ENCODE results near the gene ADORA2B.
"Not testable (repeated sequence)": the region's sequence is repeated elsewhere in the genome, so short reads cannot be mapped to it uniquely, and the experiment has no call there.

Gene ADORA2B

DNA sequence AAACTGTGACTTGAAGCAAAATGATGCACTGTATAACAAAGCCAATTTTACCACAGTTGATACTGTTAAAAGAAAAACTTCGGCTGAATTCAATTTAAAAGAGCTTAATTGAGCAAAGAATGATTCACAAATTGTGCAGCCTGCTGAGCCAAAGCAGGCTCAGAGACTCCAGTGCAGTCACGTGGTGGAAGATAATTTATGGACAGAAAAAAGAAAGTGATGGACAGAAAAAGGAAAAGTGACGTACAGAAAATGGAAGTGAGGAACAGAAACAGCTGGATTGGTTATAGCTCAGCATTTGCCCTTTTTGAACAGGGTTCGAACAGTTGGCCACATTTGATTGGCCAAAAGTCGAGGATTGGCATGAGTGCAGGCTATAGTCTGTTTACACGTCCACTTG is 28.9 kb downstream of the ADORA2B start:
- Histone ChIP-seq H3K4me2 (ENCODE audit: low read depth, low read length, poor library complexity, severe bottlenecking) (no peak overlapping the region), H3K9me2 (replicated peaks; ENCODE audit: low read depth, low read length) (no peaks in the 10 kb centered on the region), H3F3A (ENCODE audit: low read depth) (no peaks in the 10 kb centered on the region), H3K79me2 (ENCODE audit: insufficient read depth, low read length) (no peaks in the 10 kb centered on the region), H3K9ac (ENCODE audit: low read depth, low read length, poor library complexity, severe bottlenecking) (no peak overlapping the region), H4K20me1 (ENCODE audit: insufficient read depth, low read length, poor library complexity, severe bottlenecking) (no peaks in the 10 kb centered on the region), H3K4me1 (ENCODE audit: insufficient read depth, low read length, poor library complexity, severe bottlenecking) (no peaks in the 10 kb centered on the region), H3K36me3 (ENCODE audit: insufficient read depth, low read length) (no peaks in the 10 kb centered on the region), H3K9me3 (ENCODE audit: insufficient read depth, low read depth, low read length) (no peaks in the 10 kb centered on the region), H2AFZ (ENCODE audit: low read length) (no peak overlapping the region), H3K27me3 (ENCODE audit: insufficient read depth, low read length, poor library complexity, severe bottlenecking) (no peaks in the 10 kb centered on the region), H3K4me3 (ENCODE audit: low read length, poor library complexity, severe bottlenecking) (no peak overlapping the region)
- TF ChIP-seq, protein P1, sequence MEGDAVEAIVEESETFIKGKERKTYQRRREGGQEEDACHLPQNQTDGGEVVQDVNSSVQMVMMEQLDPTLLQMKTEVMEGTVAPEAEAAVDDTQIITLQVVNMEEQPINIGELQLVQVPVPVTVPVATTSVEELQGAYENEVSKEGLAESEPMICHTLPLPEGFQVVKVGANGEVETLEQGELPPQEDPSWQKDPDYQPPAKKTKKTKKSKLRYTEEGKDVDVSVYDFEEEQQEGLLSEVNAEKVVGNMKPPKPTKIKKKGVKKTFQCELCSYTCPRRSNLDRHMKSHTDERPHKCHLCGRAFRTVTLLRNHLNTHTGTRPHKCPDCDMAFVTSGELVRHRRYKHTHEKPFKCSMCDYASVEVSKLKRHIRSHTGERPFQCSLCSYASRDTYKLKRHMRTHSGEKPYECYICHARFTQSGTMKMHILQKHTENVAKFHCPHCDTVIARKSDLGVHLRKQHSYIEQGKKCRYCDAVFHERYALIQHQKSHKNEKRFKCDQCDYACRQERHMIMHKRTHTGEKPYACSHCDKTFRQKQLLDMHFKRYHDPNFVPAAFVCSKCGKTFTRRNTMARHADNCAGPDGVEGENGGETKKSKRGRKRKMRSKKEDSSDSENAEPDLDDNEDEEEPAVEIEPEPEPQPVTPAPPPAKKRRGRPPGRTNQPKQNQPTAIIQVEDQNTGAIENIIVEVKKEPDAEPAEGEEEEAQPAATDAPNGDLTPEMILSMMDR (conservative IDR thresholded peaks at IDR 0.05; ENCODE audit: low read length) = no peak
- TF ChIP-seq EZH2phosphoT487 (IDR thresholded peaks at IDR 0.05; ENCODE audit: borderline replicate concordance) = no peak

DNA sequence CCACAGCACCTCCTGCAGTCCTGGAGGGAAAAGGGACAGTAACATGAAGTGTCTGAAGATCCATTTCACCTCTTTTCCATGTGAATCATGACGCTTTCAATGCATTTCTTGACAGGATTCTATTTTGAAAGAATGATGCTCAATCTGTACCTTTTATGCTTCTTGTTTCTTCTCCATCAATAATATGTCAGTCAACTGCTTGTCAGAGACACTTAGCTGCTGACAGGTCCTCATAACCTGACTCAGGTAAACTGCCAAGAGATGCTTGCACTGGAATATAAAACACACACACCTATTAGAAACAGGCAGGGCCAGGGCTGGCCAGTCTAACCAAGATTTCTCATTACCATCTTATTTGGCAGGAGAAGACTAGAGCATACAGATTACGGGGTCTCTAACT is 33.0 kb downstream of the ADORA2B start:
- Histone ChIP-seq H3K4me2 (ENCODE audit: low read depth, low read length, poor library complexity, severe bottlenecking) (no peak overlapping the region), H2AFZ (ENCODE audit: low read length) (no peak overlapping the region), H3K27me3 (ENCODE audit: insufficient read depth, low read length, poor library complexity, severe bottlenecking) (no peaks in the 10 kb centered on the region), H3K9ac (ENCODE audit: low read depth, low read length, poor library complexity, severe bottlenecking) (no peak overlapping the region), H3F3A (ENCODE audit: low read depth) (no peaks in the 10 kb centered on the region), H3K9me3 (ENCODE audit: insufficient read depth, low read depth, low read length) (no peaks in the 10 kb centered on the region), H3K9me2 (replicated peaks; ENCODE audit: low read depth, low read length) (no peaks in the 10 kb centered on the region), H3K4me1 (ENCODE audit: insufficient read depth, low read length, poor library complexity, severe bottlenecking) (peaks cover 12% of the 10 kb centered on the region), H3K4me3 (ENCODE audit: low read length, poor library complexity, severe bottlenecking) (no peak overlapping the region), H3K79me2 (ENCODE audit: insufficient read depth, low read length) (no peaks in the 10 kb centered on the region), H3K36me3 (ENCODE audit: insufficient read depth, low read length) (no peaks in the 10 kb centered on the region), H4K20me1 (ENCODE audit: insufficient read depth, low read length, poor library complexity, severe bottlenecking) (no peaks in the 10 kb centered on the region)
- TF ChIP-seq, protein P1 (conservative IDR thresholded peaks at IDR 0.05; ENCODE audit: low read length) = no peak
- no peak for TF ChIP-seq EZH2phosphoT487 (IDR thresholded peaks at IDR 0.05; ENCODE audit: borderline replicate concordance)

DNA sequence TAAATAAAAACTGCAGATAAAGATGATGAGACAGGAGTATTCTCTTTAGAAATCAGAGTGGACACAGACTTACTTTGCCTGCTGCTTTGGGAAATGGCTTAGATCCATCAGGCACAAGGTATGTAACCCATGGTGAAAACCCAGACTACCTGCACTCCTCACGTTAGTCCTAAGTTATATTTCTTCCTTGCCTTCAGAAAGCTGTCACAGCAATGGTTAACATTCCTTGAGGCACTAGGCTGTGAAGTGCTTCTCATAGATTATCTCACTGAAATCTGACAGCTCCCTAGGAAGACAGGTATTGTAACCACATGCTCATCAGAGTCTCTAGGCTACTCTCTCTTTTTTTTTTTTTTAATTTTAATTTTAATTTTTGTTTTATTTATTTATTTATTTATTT is 33.7 kb downstream of the ADORA2B start:
- Histone ChIP-seq H3K27me3 (ENCODE audit: insufficient read depth, low read length, poor library complexity, severe bottlenecking) (no peaks in the 10 kb centered on the region), H3K4me2 (ENCODE audit: low read depth, low read length, poor library complexity, severe bottlenecking) (no peak overlapping the region), H3K36me3 (ENCODE audit: insufficient read depth, low read length) (no peaks in the 10 kb centered on the region), H2AFZ (ENCODE audit: low read length) (no peak overlapping the region), H3K79me2 (ENCODE audit: insufficient read depth, low read length) (no peaks in the 10 kb centered on the region), H3K9ac (ENCODE audit: low read depth, low read length, poor library complexity, severe bottlenecking) (no peak overlapping the region), H3K9me3 (ENCODE audit: insufficient read depth, low read depth, low read length) (no peaks in the 10 kb centered on the region), H3F3A (ENCODE audit: low read depth) (no peaks in the 10 kb centered on the region), H3K9me2 (replicated peaks; ENCODE audit: low read depth, low read length) (no peaks in the 10 kb centered on the region), H4K20me1 (ENCODE audit: insufficient read depth, low read length, poor library complexity, severe bottlenecking) (no peaks in the 10 kb centered on the region), H3K4me1 (ENCODE audit: insufficient read depth, low read length, poor library complexity, severe bottlenecking) (peaks cover 12% of the 10 kb centered on the region), H3K4me3 (ENCODE audit: low read length, poor library complexity, severe bottlenecking) (no peak overlapping the region)
- TF ChIP-seq, protein P1 (conservative IDR thresholded peaks at IDR 0.05; ENCODE audit: low read length) = no peak
- no peak for TF ChIP-seq EZH2phosphoT487 (IDR thresholded peaks at IDR 0.05; ENCODE audit: borderline replicate concordance)

DNA sequence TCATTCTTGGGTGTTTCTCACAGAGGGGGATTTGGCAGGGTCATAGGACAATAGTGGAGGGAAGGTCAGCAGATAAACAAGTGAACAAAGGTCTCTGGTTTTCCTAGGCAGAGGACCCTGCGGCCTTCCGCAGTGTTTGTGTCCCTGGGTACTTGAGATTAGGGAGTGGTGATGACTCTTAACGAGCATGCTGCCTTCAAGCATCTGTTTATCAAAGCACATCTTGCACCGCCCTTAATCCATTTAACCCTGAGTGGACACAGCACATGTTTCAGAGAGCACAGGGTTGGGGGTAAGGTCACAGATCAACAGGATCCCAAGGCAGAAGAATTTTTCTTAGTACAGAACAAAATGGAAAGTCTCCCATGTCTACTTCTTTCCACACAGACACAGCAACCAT is 34.1 kb downstream of the ADORA2B start:
- H3K27me3 ChIP-seq (ENCODE audit: insufficient read depth, low read length, poor library complexity, severe bottlenecking); H3K4me3 ChIP-seq (ENCODE audit: low read length, poor library complexity, severe bottlenecking); H3K4me2 ChIP-seq (ENCODE audit: low read depth, low read length, poor library complexity, severe bottlenecking); H3K9me3 ChIP-seq (ENCODE audit: insufficient read depth, low read depth, low read length); H3K79me2 ChIP-seq (ENCODE audit: insufficient read depth, low read length); H3K9me2 ChIP-seq (replicated peaks; ENCODE audit: low read depth, low read length); H3K9ac ChIP-seq (ENCODE audit: low read depth, low read length, poor library complexity, severe bottlenecking); H4K20me1 ChIP-seq (ENCODE audit: insufficient read depth, low read length, poor library complexity, severe bottlenecking); H3K36me3 ChIP-seq (ENCODE audit: insufficient read depth, low read length); H2AFZ ChIP-seq (ENCODE audit: low read length); H3F3A ChIP-seq (ENCODE audit: low read depth): not testable (repeated sequence)
- H3K4me1 ChIP-seq (ENCODE audit: insufficient read depth, low read length, poor library complexity, severe bottlenecking) = peaks cover 12% of the 10 kb centered on the region

Measured in Loucy (cell line).